GM23338 (cell line): ENCODE results near the gene KRTAP20-2. TPM values are rescaled to one million over a fixed set of nuclear protein-coding genes. Genes with fewer than 3 reads are reported as not detected.

Experiments
- ATAC-seq: fragments of 200-7000 bp; cut with Tn5 transposase; 3 replicates; pipeline ENCODE4 v1.9.1; 2020
- DNase-seq: peaks from one replicate; pipeline ENCODE4 v3.0.0-alpha.2; 2015; ENCODE audit warnings: low spot score
- H2AFZ ChIP-seq: fragments of 200-600 bp; sonication (generic); 2 replicates; pipeline ENCODE4 v1.8.0; 2016; ENCODE audit warnings: antibody characterized with exemption, mild to moderate bottlenecking, moderate library complexity
- H3F3A ChIP-seq: fragments of 200-600 bp; sonication (generic); replicated peaks from 2 replicates; pipeline ENCODE4 v1.8.0; 2017; ENCODE audit warnings: antibody characterized with exemption, mixed run types, low read depth
- H3K27ac ChIP-seq: fragments of 200-600 bp; sonication (generic); 2 replicates; pipeline ENCODE4 v1.6.1; 2016; ENCODE audit warnings: low read depth
- H3K27me3 ChIP-seq: fragments of 200-600 bp; sonication (generic); 2 replicates; pipeline ENCODE4 v1.8.0; 2016; ENCODE audit warnings: mild to moderate bottlenecking, mixed run types, moderate library complexity; ENCODE audit not compliant: insufficient read depth
- H3K36me3 ChIP-seq: fragments of 200-600 bp; sonication (generic); 2 replicates; pipeline ENCODE4 v1.8.0; 2016; ENCODE audit warnings: mild to moderate bottlenecking; ENCODE audit not compliant: insufficient read depth
- H3K4me1 ChIP-seq: fragments of 200-600 bp; sonication (generic); 2 replicates; pipeline ENCODE4 v1.8.0; 2016; ENCODE audit warnings: mild to moderate bottlenecking, moderate library complexity; ENCODE audit not compliant: insufficient read depth
- H3K4me2 ChIP-seq: fragments of 200-600 bp; sonication (generic); 2 replicates; pipeline ENCODE4 v1.7.1; 2017; ENCODE audit warnings: mixed run types
- H3K4me3 ChIP-seq: fragments of 200-600 bp; sonication (generic); 2 replicates; pipeline ENCODE4 v1.6.1; 2016; ENCODE audit warnings: mixed run types
- H3K79me2 ChIP-seq: fragments of 200-600 bp; sonication (generic); replicated peaks from 2 replicates; pipeline ENCODE4 v1.8.0; 2017; ENCODE audit warnings: mild to moderate bottlenecking; ENCODE audit not compliant: insufficient read depth
- H3K9me2 ChIP-seq: fragments of 200-600 bp; sonication (generic); 2 replicates; pipeline ENCODE4 v1.8.0; 2017; ENCODE audit not compliant: insufficient read depth
- H4K20me1 ChIP-seq: fragments of 200-600 bp; sonication (generic); replicated peaks from 2 replicates; pipeline ENCODE4 v1.8.0; 2017; ENCODE audit warnings: mild to moderate bottlenecking; ENCODE audit not compliant: insufficient read depth
- H3K27ac Mint-ChIP-seq: 2 replicates; pipeline ENCODE4 v1.8.0; 2020; ENCODE audit warnings: inconsistent platforms, mild to moderate bottlenecking, moderate library complexity, mixed read lengths
- H3K27me3 Mint-ChIP-seq: 3 replicates; pipeline ENCODE4 v1.8.0; 2022; ENCODE audit warnings: low read depth, mild to moderate bottlenecking, moderate library complexity, mixed read lengths, inconsistent platforms; ENCODE audit not compliant: insufficient read depth, poor library complexity
- H3K36me3 Mint-ChIP-seq: 3 replicates; pipeline ENCODE4 v1.8.0; 2021; ENCODE audit warnings: low read depth, mild to moderate bottlenecking, inconsistent platforms, moderate library complexity, mixed read lengths
- H3K4me1 Mint-ChIP-seq: 3 replicates; pipeline ENCODE4 v1.8.0; 2020; ENCODE audit warnings: mild to moderate bottlenecking, inconsistent platforms, mixed read lengths
- H3K4me3 Mint-ChIP-seq: 3 replicates; pipeline ENCODE4 v1.8.0; 2021; ENCODE audit warnings: moderate library complexity, mild to moderate bottlenecking, inconsistent platforms, mixed read lengths
- H3K9me3 Mint-ChIP-seq: 3 replicates; pipeline ENCODE4 v1.8.0; 2020; ENCODE audit warnings: moderate library complexity, mild to moderate bottlenecking, inconsistent platforms, mixed read lengths
- CREB1 ChIP-seq: fragments of 250-450 bp; sonication (Bioruptor Pico); IDR thresholded peaks from 2 replicates; pipeline ENCODE4 v1.5.0; 2020; ENCODE audit warnings: low read depth, mild to moderate bottlenecking, moderate library complexity
- EZH2 ChIP-seq: fragments of 200-600 bp; sonication (generic); IDR thresholded peaks from one replicate; pipeline ENCODE4 v1.8.0; 2017; ENCODE audit warnings: antibody characterized with exemption, mild to moderate bottlenecking, low read depth; ENCODE audit not compliant: unreplicated experiment
- EZH2phosphoT487 ChIP-seq: fragments of 200-600 bp; sonication (generic); IDR thresholded peaks from one replicate; pipeline ENCODE4 v1.8.1; 2018; ENCODE audit warnings: antibody characterized with exemption; ENCODE audit not compliant: unreplicated experiment
- JUNB ChIP-seq: IDR thresholded peaks from one replicate; pipeline ENCODE4 v1.6.1; 2016; ENCODE audit warnings: antibody characterized with exemption; ENCODE audit not compliant: unreplicated experiment
- NANOG ChIP-seq: IDR thresholded peaks from 2 replicates; pipeline ENCODE4 v1.6.1; 2016; ENCODE audit warnings: antibody characterized with exemption, borderline replicate concordance
- POLR2AphosphoS5 ChIP-seq: IDR thresholded peaks from 2 replicates; pipeline ENCODE4 v1.6.1; 2016; ENCODE audit warnings: antibody characterized with exemption, low read depth
- ZNF114 ChIP-seq: fragments of 250-450 bp; sonication (Bioruptor Pico); IDR thresholded peaks from 2 replicates; pipeline ENCODE4 v1.5.0; 2020; ENCODE audit warnings: mild to moderate bottlenecking, moderate library complexity
- ZNF331 ChIP-seq: fragments of 250-450 bp; sonication (Bioruptor Pico); IDR thresholded peaks from 2 replicates; pipeline ENCODE4 v1.5.0; 2020; ENCODE audit warnings: low read depth, mild to moderate bottlenecking, moderate library complexity
- polyA plus RNA-seq: library from polyadenylated mRNA; unstranded; fragments of >200 nt; fragmentation: Nextera tagmentation; extraction: Ambion mirVana; gene quantifications from 2 replicates; pipeline ENCODE4 v1.2.1, GENCODE V29; 2016
- total RNA-seq: library from RNA; depleted of rRNA; stranded (reverse); fragments of >200 nt; shearing (Covaris generic); gene quantifications from 2 replicates; pipeline ENCODE4 v1.2.3, GENCODE V29; 2014
- TF ChIP-seq, protein P1 (sequence below): IDR thresholded peaks from one replicate; pipeline ENCODE4 v1.6.1; 2018; ENCODE audit warnings: antibody characterized with exemption; ENCODE audit not compliant: unreplicated experiment
- TF ChIP-seq, protein P2 (sequence below): IDR thresholded peaks from 2 replicates; pipeline ENCODE4 v1.6.1; 2016; ENCODE audit warnings: antibody characterized with exemption
- TF ChIP-seq, protein P3 (sequence below): fragments of 250-450 bp; sonication (Bioruptor Pico); IDR thresholded peaks from 2 replicates; pipeline ENCODE4 v1.5.0; 2020; ENCODE audit warnings: mild to moderate bottlenecking, moderate library complexity

Gene KRTAP20-2
- total and polyA plus RNA-seq, 2 experiments from 2014 or later, result not detected

DNA sequence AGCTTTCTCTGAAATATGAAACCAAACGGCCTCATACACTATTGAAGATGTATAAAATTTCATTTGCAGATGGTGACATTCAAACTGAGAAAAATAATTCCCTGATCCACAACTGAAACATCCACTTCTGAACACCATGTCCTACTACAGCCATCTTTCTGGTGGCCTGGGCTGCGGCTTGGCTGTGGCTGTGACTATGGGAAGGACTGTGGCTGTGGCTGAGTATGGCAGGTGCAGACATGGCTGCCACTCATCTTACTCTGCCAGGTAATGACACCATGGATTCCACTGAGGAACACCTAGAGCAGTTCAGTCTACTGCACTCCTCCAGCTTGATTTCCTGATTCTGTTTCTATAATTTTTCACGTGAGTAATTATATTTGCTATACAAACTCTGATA lies 14.5 kb upstream of the KRTAP20-2 start, which contains the start of gene KRTAP20-4 (continued):
- TF ChIP-seq, protein P1, sequence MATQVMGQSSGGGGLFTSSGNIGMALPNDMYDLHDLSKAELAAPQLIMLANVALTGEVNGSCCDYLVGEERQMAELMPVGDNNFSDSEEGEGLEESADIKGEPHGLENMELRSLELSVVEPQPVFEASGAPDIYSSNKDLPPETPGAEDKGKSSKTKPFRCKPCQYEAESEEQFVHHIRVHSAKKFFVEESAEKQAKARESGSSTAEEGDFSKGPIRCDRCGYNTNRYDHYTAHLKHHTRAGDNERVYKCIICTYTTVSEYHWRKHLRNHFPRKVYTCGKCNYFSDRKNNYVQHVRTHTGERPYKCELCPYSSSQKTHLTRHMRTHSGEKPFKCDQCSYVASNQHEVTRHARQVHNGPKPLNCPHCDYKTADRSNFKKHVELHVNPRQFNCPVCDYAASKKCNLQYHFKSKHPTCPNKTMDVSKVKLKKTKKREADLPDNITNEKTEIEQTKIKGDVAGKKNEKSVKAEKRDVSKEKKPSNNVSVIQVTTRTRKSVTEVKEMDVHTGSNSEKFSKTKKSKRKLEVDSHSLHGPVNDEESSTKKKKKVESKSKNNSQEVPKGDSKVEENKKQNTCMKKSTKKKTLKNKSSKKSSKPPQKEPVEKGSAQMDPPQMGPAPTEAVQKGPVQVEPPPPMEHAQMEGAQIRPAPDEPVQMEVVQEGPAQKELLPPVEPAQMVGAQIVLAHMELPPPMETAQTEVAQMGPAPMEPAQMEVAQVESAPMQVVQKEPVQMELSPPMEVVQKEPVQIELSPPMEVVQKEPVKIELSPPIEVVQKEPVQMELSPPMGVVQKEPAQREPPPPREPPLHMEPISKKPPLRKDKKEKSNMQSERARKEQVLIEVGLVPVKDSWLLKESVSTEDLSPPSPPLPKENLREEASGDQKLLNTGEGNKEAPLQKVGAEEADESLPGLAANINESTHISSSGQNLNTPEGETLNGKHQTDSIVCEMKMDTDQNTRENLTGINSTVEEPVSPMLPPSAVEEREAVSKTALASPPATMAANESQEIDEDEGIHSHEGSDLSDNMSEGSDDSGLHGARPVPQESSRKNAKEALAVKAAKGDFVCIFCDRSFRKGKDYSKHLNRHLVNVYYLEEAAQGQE, result no peak
- no peak for TF ChIP-seq JUNB
- TF ChIP-seq NANOG, result no peak
- TF ChIP-seq, protein P2, sequence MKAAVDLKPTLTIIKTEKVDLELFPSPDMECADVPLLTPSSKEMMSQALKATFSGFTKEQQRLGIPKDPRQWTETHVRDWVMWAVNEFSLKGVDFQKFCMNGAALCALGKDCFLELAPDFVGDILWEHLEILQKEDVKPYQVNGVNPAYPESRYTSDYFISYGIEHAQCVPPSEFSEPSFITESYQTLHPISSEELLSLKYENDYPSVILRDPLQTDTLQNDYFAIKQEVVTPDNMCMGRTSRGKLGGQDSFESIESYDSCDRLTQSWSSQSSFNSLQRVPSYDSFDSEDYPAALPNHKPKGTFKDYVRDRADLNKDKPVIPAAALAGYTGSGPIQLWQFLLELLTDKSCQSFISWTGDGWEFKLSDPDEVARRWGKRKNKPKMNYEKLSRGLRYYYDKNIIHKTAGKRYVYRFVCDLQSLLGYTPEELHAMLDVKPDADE, result no peak
- no peak for TF ChIP-seq POLR2AphosphoS5
- no peak for TF ChIP-seq EZH2phosphoT487
- TF ChIP-seq ZNF331 (CRISPR knock-in tag), result no peak

DNA sequence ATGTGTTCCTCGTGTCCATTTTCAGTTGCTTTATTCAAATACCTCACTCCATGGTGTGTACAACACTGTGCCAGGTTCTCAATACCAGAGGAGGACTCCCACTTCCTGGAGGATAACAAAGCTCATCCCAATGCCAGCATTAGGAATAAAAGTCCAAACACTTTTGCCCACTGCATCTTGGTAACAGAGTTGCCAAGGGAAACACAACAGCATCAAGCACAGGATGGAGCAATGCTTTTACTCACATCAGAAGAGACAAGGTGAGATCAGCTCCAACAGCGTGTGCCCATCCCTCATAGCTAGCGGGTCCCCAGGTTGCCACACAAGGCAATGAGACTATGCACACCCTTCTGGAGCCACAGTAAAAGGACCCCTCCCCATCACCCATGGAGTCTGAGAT lies 11.6 kb upstream of the KRTAP20-2 start:
- Mint-ChIP-seq H3K4me3 (no peak overlapping the region), H3K9me3 (peaks cover 16% of the 10 kb centered on the region), H3K27me3 (no peaks in the 10 kb centered on the region), H3K4me1 (no peaks in the 10 kb centered on the region; the same call in 2 of the 3 replicates), H3K36me3 (0 out of 3 replicates have a peak, but pooled peaks cover 5% of the 10 kb centered on the region), H3K27ac (no peak overlapping the region)
- no peak overlapping the region for H3K27ac ChIP-seq
- no peak overlapping the region for H2AFZ ChIP-seq
- H3K4me1 ChIP-seq, result no peaks in the 10 kb centered on the region; the same call in 1 of the 2 replicates
- no peaks in the 10 kb centered on the region for H3K36me3 ChIP-seq
- H3K27me3 ChIP-seq, result no peaks in the 10 kb centered on the region
- H3K4me3 ChIP-seq, result no peak overlapping the region
- H3F3A ChIP-seq, result no peaks in the 10 kb centered on the region
- peaks cover 7% of the 10 kb centered on the region; the same call in 1 of the 2 replicates for H3K9me2 ChIP-seq
- DNase-seq (no peak), ATAC-seq (no peak)
- no peaks in the 10 kb centered on the region for H3K79me2 ChIP-seq
- H3K4me2 ChIP-seq, result no peak overlapping the region
- no peak for TF ChIP-seq ZNF331 (CRISPR knock-in tag)
- TF ChIP-seq EZH2, result no peak
- TF ChIP-seq, protein P3, sequence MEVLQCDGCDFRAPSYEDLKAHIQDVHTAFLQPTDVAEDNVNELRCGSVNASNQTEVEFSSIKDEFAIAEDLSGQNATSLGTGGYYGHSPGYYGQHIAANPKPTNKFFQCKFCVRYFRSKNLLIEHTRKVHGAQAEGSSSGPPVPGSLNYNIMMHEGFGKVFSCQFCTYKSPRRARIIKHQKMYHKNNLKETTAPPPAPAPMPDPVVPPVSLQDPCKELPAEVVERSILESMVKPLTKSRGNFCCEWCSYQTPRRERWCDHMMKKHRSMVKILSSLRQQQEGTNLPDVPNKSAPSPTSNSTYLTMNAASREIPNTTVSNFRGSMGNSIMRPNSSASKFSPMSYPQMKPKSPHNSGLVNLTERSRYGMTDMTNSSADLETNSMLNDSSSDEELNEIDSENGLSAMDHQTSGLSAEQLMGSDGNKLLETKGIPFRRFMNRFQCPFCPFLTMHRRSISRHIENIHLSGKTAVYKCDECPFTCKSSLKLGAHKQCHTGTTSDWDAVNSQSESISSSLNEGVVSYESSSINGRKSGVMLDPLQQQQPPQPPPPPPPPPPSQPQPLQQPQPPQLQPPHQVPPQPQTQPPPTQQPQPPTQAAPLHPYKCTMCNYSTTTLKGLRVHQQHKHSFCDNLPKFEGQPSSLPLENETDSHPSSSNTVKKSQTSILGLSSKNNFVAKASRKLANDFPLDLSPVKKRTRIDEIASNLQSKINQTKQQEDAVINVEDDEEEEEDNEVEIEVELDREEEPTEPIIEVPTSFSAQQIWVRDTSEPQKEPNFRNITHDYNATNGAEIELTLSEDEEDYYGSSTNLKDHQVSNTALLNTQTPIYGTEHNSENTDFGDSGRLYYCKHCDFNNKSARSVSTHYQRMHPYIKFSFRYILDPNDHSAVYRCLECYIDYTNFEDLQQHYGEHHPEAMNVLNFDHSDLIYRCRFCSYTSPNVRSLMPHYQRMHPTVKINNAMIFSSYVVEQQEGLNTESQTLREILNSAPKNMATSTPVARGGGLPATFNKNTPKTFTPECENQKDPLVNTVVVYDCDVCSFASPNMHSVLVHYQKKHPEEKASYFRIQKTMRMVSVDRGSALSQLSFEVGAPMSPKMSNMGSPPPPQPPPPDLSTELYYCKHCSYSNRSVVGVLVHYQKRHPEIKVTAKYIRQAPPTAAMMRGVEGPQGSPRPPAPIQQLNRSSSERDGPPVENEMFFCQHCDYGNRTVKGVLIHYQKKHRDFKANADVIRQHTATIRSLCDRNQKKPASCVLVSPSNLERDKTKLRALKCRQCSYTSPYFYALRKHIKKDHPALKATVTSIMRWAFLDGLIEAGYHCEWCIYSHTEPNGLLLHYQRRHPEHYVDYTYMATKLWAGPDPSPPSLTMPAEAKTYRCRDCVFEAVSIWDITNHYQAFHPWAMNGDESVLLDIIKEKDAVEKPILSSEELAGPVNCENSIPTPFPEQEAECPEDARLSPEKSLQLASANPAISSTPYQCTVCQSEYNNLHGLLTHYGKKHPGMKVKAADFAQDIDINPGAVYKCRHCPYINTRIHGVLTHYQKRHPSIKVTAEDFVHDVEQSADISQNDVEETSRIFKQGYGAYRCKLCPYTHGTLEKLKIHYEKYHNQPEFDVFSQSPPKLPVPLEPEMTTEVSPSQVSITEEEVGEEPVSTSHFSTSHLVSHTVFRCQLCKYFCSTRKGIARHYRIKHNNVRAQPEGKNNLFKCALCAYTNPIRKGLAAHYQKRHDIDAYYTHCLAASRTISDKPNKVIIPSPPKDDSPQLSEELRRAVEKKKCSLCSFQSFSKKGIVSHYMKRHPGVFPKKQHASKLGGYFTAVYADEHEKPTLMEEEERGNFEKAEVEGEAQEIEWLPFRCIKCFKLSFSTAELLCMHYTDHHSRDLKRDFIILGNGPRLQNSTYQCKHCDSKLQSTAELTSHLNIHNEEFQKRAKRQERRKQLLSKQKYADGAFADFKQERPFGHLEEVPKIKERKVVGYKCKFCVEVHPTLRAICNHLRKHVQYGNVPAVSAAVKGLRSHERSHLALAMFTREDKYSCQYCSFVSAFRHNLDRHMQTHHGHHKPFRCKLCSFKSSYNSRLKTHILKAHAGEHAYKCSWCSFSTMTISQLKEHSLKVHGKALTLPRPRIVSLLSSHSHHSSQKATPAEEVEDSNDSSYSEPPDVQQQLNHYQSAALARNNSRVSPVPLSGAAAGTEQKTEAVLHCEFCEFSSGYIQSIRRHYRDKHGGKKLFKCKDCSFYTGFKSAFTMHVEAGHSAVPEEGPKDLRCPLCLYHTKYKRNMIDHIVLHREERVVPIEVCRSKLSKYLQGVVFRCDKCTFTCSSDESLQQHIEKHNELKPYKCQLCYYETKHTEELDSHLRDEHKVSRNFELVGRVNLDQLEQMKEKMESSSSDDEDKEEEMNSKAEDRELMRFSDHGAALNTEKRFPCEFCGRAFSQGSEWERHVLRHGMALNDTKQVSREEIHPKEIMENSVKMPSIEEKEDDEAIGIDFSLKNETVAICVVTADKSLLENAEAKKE (CRISPR knock-in tag), result no peak
- no peak for TF ChIP-seq ZNF114
- TF ChIP-seq CREB1 (CRISPR knock-in tag), result no peak
- TF ChIP-seq NANOG, result no peak
- no peak for TF ChIP-seq JUNB
- TF ChIP-seq, protein P2, result no peak
- no peaks in the 10 kb centered on the region for H4K20me1 ChIP-seq
